AG04449 (cell line): ENCODE data around the gene BTC.

Source experiments
- CTCF ChIA-PET: fragments of 350-600 bp; formaldehyde crosslinking; extraction: SDS; loops from one replicate; lab custom pipeline; 2021; ENCODE audit warnings: antibody characterized with exemption; lab: Yijun Ruan, JAX
- POLR2A ChIA-PET: fragments of 400-600, 350-600 bp; formaldehyde crosslinking; extraction: SDS; loops from one replicate; lab custom pipeline; 2020; ENCODE audit warnings: antibody characterized with exemption, inconsistent platforms; lab: Yijun Ruan, JAX
- DNase-seq: peaks from one replicate; pipeline ENCODE4 v3.0.0-alpha.2; 2010; ENCODE audit warnings: low read depth, low spot score
- H3K4me3 ChIP-seq: 2 replicates; pipeline ENCODE4 v1.5.1; 2011; ENCODE audit warnings: low read depth, mild to moderate bottlenecking, control low read depth, low read length
- CTCF ChIP-seq: IDR thresholded peaks from one replicate; pipeline ENCODE4 v1.5.1; 2011; ENCODE audit warnings: mild to moderate bottlenecking, moderate library complexity, low read length, control low read depth, inconsistent platforms; ENCODE audit not compliant: insufficient read depth; ENCODE audit errors: missing control alignments

BTC gene

GRCh38 chr4:74752798-74753197 is 41.5 kb downstream of the BTC start:
- POLR2A ChIA-PET = no interaction called here

GRCh38 chr4:74751856-74752255 is 42.5 kb downstream of the BTC start:
- ChIA-PET POLR2A (no interaction called here), CTCF (no interaction called here)
- DNase-seq = no peak
- no peak for TF ChIP-seq CTCF
- no peak overlapping the region for H3K4me3 ChIP-seq

More at GRCh38 chr4:74752798-74753197, 41.5 kb downstream of the BTC start:
- no peak overlapping the region for H3K4me3 ChIP-seq
- TF ChIP-seq CTCF = no peak
- no peak for DNase-seq
- CTCF ChIA-PET = no interaction called here

GRCh38 chr4:74751247-74751646 is 43.1 kb downstream of the BTC start:
- TF ChIP-seq CTCF = no peak
- ChIA-PET POLR2A (no interaction called here), CTCF (no interaction called here)
- no peak for DNase-seq
- H3K4me3 ChIP-seq = no peak overlapping the region

GRCh38 chr4:74742185-74742584 is 52.1 kb downstream of the BTC start:
- ChIA-PET CTCF (no interaction called here), POLR2A (no interaction called here)
- TF ChIP-seq CTCF = no peak
- H3K4me3 ChIP-seq = no peak overlapping the region
- no peak for DNase-seq

- no peak for DNase-seq
- H3K4me3 ChIP-seq = no peak overlapping the region
- TF ChIP-seq CTCF = no peak
- ChIA-PET POLR2A (no interaction called here), CTCF (no interaction called here)
Measured at GRCh38 chr4:74738464-74739143, 55.7 kb downstream of the BTC start.

GRCh38 chr4:74734995-74735394 is 59.3 kb downstream of the BTC start:
- TF ChIP-seq CTCF = no peak
- CTCF ChIA-PET = no interaction called here
- POLR2A ChIA-PET = no interaction called here
- H3K4me3 ChIP-seq = no peak overlapping the region
- DNase-seq = no peak
